Activated T-cell treated with anti-CD3 and anti-CD28 coated beads for 24 hours (primary cell): ENCODE data around the gene CRTC1.
A peak's percentile ranks its signal among the peaks of the same experiment; 100 is the strongest.

Experiments
- DNase-seq: peaks from one replicate; pipeline ENCODE4 v3.0.0-alpha.2; 2020; ENCODE audit warnings: low read depth

CRTC1 gene

DNA sequence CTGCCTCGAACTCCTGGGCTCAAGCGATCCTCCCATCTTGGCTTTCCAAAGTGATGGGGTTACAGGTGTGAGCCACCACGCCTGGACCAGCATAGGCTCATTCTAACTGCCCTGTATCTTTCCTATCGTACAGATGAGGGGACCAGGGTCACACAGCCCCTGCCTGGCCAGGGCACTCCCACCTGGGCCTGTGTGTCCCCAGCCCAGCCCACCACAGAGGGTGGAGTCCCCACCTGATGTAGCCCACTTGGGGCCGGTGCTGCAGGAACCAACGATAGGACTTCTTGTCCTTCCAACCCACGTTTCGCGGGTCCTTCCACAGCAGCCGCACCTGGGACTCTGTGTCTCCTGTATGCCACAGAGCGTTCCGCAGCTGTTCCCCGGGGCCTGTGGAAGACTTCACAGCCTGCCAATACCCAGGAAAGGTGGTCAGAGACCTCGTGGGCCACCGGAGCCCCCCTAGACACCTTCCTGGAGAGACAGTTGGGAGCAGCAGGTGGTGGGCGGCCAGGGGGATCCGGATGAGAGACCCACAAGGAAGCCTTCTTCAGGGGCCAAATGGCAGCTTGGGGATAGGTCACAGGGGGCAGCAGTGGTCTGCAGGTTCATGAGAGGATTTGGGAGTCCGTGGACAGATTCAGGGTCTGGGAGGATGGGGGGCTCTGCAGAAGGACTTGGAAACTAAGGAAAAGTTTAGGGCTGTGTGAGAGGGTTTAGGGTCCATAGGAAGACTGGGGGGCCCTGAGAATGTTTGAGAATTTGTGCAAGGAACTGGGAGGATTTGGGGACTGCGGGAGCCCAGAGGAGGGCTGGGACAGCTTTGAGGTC, 100.7 kb downstream of the CRTC1 start:
- DNase-seq, result no peak

GRCh38 chr19:18784786-18785120, 101.3 kb downstream of the CRTC1 start:
- no peak for DNase-seq

GRCh38 chr19:18785179-18786124, 102.0 kb downstream of the CRTC1 start:
- peak; percentile 60 for DNase-seq

DNA sequence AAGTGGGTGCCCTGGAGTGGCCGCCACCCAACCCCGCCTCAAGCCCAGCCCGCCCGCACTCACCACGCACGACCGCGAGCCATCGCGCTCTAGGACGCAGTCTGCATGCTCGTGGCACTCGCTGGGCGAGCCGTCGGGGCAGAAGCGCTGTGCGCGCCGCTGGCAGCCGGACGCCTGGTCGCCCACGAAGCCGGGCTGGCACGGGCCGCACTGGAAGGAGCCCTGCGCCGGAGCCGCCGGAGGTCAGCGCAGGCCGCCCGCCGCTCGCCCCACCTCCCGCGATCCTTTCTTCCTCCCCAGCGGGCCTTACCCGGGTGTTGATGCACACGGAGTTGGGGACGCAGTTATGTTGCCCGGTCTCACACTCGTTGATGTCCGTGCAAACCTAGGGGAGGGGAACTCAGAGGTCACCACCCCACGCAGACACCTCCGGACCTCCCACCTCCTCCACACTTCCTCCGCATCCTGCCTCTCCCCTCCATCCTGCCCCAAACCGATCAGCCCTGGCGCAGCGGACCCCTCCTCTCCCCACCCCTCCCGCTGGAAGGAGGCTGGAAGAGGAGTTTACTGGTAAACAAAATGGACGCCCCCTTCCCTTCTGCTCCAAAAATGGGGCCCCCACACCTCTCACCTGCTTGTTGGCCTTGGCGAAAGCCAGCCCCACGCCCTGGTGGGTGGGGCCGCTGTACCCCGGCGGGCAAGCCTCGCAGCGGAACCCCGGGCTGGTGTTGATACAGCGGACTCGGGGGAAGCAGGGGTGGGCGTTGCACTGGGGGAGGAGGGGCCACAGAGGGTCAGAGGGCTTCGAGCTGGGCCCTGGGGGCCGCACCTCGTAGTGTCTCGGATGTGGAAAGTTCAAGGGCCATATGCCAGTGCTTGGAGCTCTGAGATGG, 105.3 kb downstream of the CRTC1 start:
- no peak for DNase-seq

- DNase-seq, result no peak
These were observed 106.0 kb downstream of the CRTC1 start for GRCh38 chr19:18789422-18789869.

DNA sequence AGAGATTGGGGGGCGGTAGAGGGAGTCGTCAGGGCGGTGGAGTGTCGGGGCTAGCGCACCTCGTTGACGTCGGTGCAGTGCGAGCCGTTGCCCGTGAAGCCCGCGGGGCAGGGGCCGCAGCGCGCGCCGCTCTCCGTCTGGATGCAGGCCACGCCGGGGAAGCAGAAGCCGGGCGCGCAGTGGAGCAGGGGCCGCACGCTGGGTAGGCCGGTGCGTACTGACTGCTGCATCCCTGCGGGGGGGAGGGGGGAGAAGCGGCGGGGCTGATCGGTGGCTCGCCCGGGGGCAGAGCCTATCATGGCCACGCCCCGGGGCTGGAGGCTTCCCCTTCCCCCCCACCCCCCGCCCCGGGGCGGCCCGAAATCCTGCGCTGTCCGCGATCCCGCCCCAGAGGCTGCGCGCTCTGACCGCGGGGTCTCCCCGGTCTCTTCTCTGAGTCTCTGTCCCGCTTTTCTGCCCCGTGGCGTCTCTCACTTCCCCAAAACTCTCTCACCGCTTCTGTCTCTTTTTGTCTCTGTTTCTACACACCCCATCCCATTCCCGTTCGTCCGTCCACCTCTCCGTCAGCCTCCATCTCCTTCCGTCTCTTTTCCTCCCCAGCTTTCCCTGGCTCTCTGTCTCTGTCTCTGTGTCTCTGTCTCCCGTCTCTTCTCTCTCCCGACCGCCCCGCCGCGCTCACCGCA, 106.5 kb downstream of the CRTC1 start:
- no peak for DNase-seq

GRCh38 chr19:18790566-18791314, 107.3 kb downstream of the CRTC1 start, which contains the start of gene COMP:
TSS of gene COMP (minus strand) at chr19:18791305. CDS start at chr19:18791269, 36 bp downstream.
- DNase-seq, result no peak

DNA sequence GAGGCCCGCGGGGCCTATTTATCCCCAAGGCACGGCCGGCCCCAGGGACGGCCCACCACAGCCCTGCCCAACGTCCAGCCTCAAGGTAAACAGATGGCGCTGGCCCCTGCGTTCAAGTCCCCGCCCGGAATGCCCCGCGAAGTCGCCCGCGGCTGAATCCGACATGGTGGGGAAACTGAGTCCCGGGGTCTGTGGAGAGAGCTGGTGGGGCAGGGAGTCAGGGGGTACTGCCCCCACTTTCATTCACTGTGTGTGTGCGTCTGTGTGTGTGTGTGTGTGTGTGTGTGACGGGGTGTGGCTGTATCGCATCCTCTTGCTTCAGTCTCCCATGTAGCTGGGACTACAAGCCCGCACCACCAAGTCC, 107.8 kb downstream of the CRTC1 start:
- DNase-seq, result no peak

- no peak for DNase-seq
These were observed 109.2 kb downstream of the CRTC1 start for GRCh38 chr19:18792661-18793060.

DNA sequence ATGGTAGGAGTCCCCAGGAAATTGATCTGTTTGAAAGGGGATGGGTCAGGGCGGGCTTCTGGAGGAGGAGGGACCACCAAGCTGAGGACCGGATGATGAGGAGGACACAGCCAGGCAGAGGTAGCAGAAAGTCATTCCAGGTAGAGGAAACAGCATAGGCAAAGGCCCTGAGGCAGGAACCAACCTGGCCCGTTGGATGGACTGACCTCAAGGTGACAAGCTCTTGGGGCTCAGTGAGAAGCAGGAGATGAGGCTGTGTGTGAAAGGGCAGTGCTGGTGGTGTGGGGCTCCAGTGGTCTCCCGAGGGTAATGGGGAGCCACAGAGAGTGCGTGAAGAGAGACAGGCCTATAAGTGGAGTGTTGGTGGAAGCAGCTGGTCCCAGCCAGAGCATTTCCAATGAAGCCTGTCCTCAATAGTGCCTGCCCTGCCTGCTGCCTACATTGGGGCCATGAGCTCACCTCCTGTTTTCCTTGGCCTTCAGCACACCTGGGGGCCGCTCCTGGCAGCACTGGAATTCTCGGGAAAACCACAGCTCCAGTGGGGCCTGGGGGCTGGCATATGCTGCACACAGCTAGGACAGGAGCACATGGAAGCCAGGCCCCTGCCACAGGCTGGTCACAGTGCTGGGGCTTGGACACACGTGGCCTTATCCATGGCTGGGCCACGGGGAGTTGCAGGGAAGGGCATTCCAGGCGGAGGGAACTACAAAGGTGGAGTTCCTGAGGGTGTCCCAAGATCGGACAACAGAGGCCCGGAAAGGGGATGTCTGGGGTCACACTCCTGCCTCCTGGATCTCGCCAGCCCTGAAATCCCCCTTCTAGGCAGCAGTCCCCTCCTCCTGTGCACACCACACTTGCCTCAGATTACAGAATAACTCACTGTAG, 109.9 kb downstream of the CRTC1 start:
- no peak for DNase-seq

GRCh38 chr19:18794029-18794313, 110.5 kb downstream of the CRTC1 start:
- DNase-seq, result no peak

- no peak for DNase-seq
These were observed 111.2 kb downstream of the CRTC1 start for GRCh38 chr19:18794692-18795091.

GRCh38 chr19:18795540-18795939, 112.1 kb downstream of the CRTC1 start:
- no peak for DNase-seq

- no peak for DNase-seq
These were observed 112.8 kb downstream of the CRTC1 start for GRCh38 chr19:18796239-18796638.

- DNase-seq, result no peak
These were observed 115.2 kb downstream of the CRTC1 start for GRCh38 chr19:18798384-18799352.

DNA sequence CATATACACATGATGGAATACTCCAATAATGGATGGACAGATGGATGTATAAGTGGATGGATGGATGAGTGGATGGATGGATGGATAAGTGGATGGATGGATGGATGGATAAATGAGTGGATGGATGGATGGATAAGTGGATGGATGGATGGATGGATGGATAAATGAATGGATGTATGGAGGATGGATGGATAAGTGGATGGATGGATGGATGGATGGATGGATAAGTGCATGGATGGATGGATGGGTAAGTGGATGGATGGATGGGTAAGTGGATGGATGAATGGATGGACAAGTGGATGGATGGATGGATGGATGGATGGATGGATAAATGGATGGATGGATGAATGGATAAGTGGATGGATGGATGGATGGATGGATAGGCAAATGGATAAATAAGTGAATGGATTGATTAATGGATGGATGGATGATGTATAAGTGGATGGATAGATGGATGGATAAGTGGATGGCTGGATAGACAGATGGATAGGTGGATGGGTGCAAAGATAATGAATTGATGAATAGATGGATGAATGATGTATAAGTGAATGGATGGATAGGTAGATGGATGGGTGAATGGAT, 116.0 kb downstream of the CRTC1 start:
- no peak for DNase-seq

DNA sequence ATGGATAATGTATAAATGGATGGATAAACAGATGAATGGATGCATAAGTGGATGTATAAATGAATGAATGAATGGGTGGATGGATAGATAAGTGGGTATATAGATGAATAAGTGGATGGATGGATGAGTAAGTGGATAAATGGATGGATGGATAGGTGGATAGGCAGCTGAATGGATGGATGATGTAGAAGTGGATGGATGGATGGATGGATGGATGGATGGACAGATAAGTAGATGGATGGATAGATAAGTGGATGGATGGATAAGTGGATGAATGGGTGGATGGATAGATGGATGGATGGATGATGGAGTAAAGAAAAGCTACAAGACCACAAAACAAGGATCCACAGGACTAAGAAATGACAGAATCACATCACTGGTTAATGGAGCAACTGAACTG, 116.6 kb downstream of the CRTC1 start:
- DNase-seq, result no peak

DNA sequence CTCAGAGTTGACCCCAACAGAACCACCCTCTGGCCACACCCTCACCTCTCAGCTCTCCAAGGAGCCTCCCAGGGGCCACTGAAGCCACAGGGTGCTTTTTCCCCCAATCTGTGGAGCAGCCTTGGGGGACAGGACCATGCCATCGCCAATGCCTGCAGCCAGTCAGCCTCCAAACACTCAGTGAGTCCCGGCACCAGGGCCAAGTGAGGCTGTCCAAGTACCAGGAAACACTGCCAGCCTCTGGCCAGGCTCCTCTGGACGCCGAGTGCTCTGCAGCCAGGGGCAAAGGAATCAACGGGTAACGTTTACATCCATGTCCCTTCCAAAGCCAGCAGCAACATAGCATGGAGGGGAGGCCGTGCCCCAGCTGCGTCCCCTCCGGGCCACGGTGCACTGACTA, 117.2 kb downstream of the CRTC1 start:
- DNase-seq, result no peak
